ENCODE results near the gene MRM1. TPM values are rescaled to one million over a fixed set of nuclear protein-coding genes. Genes with fewer than 3 reads are reported as not detected.
A peak's percentile ranks its signal among the peaks of the same experiment; 100 is the strongest.
"Not testable (repeated sequence)": the region's sequence is repeated elsewhere in the genome, so short reads cannot be mapped to it uniquely, and the experiment has no call there.

The MRM1 gene
- total and polyA plus RNA-seq, 7 donors: 8.7 to 30.6 (median 11.1) TPM

DNA sequence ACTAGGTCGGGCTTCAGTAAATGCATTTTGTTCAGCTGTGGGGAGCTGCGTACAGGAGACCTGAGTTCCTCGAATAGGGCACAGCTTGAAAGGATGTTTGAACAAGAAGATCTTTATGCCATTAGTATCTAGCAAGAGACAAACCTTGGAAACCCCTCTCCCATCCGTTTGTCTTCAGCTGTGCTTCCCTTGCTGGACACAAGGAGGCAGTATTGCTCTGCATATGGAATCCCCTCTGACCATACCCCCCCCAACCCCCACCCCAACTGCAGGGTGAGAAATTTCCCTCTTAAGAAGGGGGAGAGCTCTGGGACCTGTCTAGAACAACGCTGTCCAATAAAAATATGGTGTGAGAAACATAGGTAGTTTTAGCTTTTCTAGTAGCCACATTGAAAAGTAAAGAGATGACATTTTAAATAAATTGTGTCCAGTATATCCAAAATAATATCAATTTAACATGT is 1.6 kb downstream of the MRM1 start:
- TF ChIP-seq, protein P1, sequence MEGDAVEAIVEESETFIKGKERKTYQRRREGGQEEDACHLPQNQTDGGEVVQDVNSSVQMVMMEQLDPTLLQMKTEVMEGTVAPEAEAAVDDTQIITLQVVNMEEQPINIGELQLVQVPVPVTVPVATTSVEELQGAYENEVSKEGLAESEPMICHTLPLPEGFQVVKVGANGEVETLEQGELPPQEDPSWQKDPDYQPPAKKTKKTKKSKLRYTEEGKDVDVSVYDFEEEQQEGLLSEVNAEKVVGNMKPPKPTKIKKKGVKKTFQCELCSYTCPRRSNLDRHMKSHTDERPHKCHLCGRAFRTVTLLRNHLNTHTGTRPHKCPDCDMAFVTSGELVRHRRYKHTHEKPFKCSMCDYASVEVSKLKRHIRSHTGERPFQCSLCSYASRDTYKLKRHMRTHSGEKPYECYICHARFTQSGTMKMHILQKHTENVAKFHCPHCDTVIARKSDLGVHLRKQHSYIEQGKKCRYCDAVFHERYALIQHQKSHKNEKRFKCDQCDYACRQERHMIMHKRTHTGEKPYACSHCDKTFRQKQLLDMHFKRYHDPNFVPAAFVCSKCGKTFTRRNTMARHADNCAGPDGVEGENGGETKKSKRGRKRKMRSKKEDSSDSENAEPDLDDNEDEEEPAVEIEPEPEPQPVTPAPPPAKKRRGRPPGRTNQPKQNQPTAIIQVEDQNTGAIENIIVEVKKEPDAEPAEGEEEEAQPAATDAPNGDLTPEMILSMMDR (IDR thresholded peaks at IDR 0.05): peak; percentile 79
- Histone ChIP-seq H3K4me3 (peak overlapping the region; percentile 92), H3K4me1 (peaks cover 14% of the 10 kb centered on the region), H3K27ac (no peak overlapping the region), H3K27me3 (ENCODE audit: insufficient read depth in 3 of 3, low read length in 2 of 3) (no peaks in the 10 kb centered on the region), H3K36me3 (ENCODE audit: insufficient read depth in 1 of 2, low read depth in 1 of 2) (peaks cover 0 to 8% of the 10 kb centered on the region in 2 donors), H3K9me3 (no peaks in the 10 kb centered on the region)
- ATAC-seq (peak; percentile 25 to 49 (median 40)), DNase-seq (peak; percentile 49 to 56)
- WGBS, 3 donors: 17% methylated on average over 5 of the region's 5 CpGs
- intact Hi-C loops (cut with DNase I): loop anchor here (2.0 to 5.0 kb wide), 3 partner anchors 66 to 769 kb away; no protein-coding TSS in a partner anchor

DNA sequence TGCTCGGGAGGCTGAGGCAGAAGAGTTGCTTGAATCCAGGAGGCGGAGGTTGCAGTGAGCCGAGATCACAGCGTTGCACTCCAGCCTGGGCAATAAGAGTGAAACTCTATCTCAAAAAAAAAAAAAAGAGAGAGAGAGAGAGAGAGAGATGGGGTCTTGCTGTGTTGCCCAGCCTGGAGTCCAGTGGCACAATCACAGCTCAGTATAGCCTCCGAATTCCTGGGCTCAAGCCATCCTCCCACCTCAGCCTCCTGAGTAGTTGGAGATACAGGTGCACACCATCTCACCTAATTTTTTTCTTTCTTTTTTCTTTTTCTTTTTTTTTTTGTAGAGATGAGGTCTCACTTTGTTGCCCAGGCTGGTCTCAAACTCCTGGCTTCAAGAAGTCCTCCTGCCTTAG is 3.6 kb downstream of the MRM1 start:
- intact Hi-C loops (cut with DNase I); ATAC-seq: not testable (repeated sequence)
- 85 to 97% (median 89%) methylated on average over 5 of the region's 5 CpGs for WGBS, 3 donors

DNA sequence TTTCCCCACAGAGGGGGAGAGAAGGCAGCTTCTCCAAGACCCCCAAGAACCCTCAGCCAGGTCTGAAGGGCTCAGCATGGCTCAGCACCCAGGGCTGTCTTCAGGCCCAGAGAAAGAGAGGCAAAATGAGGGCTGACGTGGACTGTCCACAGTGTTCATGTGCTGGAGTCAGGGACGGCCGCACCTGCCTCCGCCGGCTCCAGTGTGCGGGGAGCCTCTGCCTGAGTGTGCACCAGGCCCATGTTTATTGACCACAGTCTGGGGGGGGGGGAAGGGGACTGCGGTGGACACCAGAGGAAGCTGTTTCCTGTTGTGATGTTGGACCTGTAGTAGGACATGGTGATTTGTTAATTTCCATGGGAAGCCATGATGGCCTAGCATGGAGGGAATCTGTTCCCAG is 6.9 kb downstream of the MRM1 start:
- no peak overlapping the region for H3K27ac ChIP-seq
- 85 to 91% (median 87%) methylated on average over 7 of the region's 7 CpGs for WGBS, 3 donors
- intact Hi-C loops (cut with DNase I): no loop called here
- DNase-seq (peak in 1 of 2 donors; percentile 23), ATAC-seq (no peak)
- TF ChIP-seq, protein P1 (IDR thresholded peaks at IDR 0.05): no peak
- H3K4me1 ChIP-seq: peaks cover 5% of the 10 kb centered on the region
- no peaks in the 10 kb centered on the region for H3K27me3 ChIP-seq (ENCODE audit: insufficient read depth in 3 of 3, low read length in 2 of 3)
- H3K36me3 ChIP-seq (ENCODE audit: insufficient read depth in 1 of 2, low read depth in 1 of 2): peaks cover 0 to 4% of the 10 kb centered on the region in 2 donors
- H3K4me3 ChIP-seq: no peak overlapping the region
- no peaks in the 10 kb centered on the region for H3K9me3 ChIP-seq

More for the DNA sequence above, 3.6 kb downstream of the MRM1 start:
- not testable (repeated sequence) for H3K27ac ChIP-seq; H3K4me3 ChIP-seq; H3K27me3 ChIP-seq (ENCODE audit: insufficient read depth in 3 of 3, low read length in 2 of 3); H3K36me3 ChIP-seq (ENCODE audit: insufficient read depth in 1 of 2, low read depth in 1 of 2); H3K9me3 ChIP-seq
- DNase-seq: peak in 1 of 2 donors; percentile 39
- peaks cover 14% of the 10 kb centered on the region for H3K4me1 ChIP-seq

DNA sequence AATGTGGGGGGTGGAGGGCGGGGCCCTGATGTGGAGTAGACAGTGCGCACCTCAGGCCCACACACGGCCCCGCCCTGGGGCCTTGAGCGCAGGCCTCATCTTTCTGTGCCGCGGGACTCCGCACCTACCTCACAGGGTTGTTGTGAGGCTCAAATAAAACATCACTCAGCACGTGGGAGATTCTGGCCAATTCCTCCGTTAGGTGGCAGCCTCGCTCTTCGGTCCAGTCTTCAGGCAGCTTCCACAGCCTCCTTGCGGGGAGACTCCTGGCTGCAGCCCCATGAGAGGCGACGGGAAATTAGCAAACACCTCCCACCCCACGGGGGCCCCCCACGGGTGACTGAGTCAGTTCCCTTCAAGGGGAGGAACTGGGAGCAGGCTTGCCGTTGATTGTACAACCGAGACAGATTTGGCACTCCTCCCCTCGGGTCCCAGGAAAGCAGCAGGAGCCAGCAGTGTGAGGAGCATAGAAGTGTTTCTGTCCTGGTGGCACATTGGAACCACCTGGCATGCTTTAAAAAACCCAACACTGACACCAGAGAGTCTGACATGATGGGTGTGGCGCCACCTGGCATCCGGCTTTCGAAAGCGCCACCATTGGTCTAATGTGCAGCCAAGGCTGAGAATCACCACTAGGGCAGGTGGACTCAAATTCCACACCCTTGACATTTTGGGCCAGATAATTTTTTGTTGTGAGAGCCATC is 7.6 kb downstream of the MRM1 start:
- Histone ChIP-seq H3K36me3 (ENCODE audit: insufficient read depth in 1 of 2, low read depth in 1 of 2) (peaks cover 0 to 2% of the 10 kb centered on the region in 2 donors), H3K9me3 (no peaks in the 10 kb centered on the region), H3K27ac (no peak overlapping the region), H3K4me1 (peaks cover 4% of the 10 kb centered on the region), H3K27me3 (ENCODE audit: insufficient read depth in 3 of 3, low read length in 2 of 3) (no peaks in the 10 kb centered on the region), H3K4me3 (no peak overlapping the region)
- WGBS, 3 donors: 29 to 36% (median 29%) methylated on average over 24 of the region's 24 CpGs
- DNase-seq (peak; percentile 50 to 66), ATAC-seq (peak; percentile 63 to 84 (median 77))
- TF ChIP-seq, protein P1 (IDR thresholded peaks at IDR 0.05): peak; percentile 36
- intact Hi-C loops (cut with DNase I): no loop called here

DNA sequence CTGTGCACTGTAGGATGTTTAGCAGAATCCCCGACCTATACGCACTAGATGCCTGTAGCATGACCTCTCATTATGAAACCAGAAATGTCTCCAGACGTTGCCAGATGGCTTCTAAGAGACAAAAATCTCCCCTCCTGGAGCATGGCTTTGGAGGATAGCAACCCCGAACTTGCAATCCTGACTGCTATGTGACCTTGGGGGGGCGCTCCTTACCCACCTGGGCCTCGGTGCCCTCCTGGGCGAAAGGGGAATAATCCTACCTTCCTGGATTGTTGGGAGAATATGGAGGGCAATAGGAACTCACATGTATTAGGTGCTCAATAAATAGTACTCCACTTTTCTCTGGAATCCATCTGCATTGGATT is 8.1 kb downstream of the MRM1 start:
- TF ChIP-seq, protein P1 (IDR thresholded peaks at IDR 0.05): no peak
- intact Hi-C loops (cut with DNase I): no loop called here
- DNase-seq (peak in 1 of 2 donors; percentile 10), ATAC-seq (peak in 1 of 4 donors; percentile 6)
- Histone ChIP-seq H3K4me3 (no peak overlapping the region), H3K9me3 (no peaks in the 10 kb centered on the region), H3K27ac (no peak overlapping the region), H3K36me3 (ENCODE audit: insufficient read depth in 1 of 2, low read depth in 1 of 2) (no peaks in the 10 kb centered on the region), H3K4me1 (no peaks in the 10 kb centered on the region), H3K27me3 (ENCODE audit: insufficient read depth in 3 of 3, low read length in 2 of 3) (no peaks in the 10 kb centered on the region)
- 69 to 79% (median 74%) methylated on average over 7 of the region's 7 CpGs for WGBS, 3 donors
